OCI-M1 (cell line): Measurements from ENCODE around the gene ASGR2.
A peak's percentile ranks its signal among the peaks of the same experiment; 100 is the strongest.
"Not testable (repeated sequence)": the region's sequence is repeated elsewhere in the genome, so short reads cannot be mapped to it uniquely, and the experiment has no call there.

Source experiments
- DNase-seq: peaks from one replicate; lab custom pipeline; 2025; lab: John Stamatoyannopoulos, UW

The ASGR2 gene, protein sequence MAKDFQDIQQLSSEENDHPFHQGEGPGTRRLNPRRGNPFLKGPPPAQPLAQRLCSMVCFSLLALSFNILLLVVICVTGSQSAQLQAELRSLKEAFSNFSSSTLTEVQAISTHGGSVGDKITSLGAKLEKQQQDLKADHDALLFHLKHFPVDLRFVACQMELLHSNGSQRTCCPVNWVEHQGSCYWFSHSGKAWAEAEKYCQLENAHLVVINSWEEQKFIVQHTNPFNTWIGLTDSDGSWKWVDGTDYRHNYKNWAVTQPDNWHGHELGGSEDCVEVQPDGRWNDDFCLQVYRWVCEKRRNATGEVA

DNA sequence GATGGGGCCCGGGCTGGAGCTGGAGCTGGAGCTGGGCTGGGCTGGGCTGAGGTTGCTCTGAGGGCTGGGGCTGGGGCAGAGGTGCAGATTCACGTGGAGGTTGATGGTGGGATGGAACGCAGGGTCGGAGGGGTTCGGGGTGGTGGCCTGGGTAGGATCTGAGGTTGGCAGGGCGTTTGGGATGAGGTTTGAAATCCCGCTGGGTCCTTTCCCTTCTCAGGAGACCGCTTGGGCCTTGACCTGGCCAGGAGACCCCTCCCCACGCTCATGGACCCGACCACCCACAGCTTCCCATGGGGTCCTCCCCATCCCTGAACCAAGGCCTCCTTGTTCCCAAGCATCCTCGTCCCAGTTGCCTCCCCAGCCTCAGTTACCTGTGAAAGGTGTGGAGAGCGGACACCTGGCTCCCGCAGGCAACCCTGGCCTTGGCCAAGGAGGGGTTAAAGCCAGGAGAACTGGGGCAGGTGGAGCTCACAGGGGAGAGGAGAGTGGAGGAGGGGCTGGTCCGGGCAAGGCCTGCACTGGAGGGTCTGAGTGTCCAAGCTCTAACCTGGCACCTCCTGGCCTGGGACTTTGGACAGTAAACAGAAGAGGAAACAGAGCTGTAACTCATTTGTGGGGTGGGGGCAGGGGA lies at the start of gene ASGR2:
Gene ASGR2, minus strand, starts transcription at position 582 of the 634 bp plus-strand sequence. CDS start 582 bp downstream, outside the sequence.
- DNase-seq = no peak

DNA sequence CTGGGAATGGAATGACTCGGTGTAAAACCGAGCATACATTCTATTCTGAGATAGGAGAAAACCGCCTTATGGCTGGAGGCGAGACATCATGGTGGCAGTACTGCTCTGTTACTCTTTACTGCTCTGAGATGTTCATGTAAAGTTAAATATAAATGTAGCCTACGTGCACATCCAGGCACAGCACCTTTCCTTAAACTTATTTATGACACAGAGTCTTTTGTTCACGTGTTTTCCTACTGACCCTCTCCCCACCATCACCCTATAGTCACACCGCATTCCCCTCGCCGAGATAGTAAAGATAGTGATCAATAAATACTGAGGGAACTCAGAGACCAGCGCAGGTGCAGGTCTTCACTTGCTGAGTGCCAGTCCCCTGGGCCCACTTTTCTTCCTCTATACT lies 44.9 kb upstream of the ASGR2 start:
- not testable (repeated sequence) for DNase-seq

DNA sequence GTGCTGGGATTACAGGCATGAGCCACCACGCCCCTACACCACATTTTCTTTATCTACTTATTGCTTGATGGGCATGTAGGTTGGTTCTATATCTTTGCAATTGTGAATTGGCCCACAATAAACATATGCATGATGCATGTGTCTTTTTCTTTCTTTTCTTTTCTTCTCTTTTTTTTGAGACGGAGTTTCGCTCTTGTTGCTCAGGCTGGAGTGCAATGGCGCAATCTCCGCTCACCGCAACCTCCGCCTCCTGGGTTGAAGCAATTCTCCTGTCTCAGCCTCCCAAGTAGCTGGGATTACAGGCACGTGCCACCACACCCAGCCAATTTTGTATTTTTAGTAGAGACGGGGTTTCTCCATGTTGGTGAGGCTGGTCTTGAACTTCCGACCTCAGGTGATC lies 43.8 kb upstream of the ASGR2 start:
- not testable (repeated sequence) for DNase-seq

DNA sequence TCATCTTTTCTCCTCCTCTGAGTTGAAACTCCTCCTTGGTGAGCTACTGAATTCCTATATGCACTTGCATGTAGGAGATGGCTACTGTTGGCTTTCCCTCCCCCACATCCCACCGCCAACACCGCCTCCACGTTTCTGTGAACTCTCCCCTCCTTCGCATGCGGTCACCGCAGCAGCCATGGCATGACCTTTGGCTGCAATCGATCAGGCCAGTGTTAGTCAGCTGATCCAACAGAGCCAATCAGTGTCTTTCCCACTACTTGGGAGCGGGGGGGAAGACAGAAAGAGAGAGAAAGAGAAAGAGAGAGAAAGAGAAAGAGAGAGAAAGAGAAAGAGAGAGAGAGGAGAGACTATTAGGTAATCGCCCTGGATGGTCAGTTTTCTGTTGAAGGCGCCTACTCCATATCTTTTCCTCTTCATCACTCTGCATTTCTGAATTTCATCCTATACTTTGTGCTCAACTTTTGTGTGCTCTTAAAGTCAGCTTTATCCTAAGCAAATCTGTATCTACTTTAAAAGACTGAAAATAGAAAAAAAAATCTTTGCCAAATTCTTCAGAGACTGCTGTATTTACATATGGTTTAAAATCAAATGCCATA lies 41.8 kb upstream of the ASGR2 start:
- peak; percentile 90 for DNase-seq

DNA sequence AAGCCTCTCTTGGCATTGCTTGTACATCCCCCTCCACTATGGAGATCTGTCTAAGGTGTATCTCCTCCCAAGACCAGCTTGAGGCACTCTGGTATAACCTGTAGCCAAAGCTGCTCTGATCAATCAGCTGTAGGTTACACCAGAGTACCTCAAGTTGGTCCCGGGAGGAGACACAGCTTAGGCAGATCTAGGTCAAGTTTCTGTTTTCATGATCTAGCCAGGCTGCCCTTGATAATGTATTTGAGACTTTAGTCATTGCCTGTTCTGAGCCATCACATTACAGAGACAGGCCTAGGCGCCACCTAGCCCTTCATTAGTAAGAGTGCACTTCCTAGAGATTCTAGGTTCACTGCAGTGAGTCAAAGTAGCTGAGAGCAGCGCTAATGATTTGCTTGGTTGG lies 33.1 kb upstream of the ASGR2 start:
- peak; percentile 53 for DNase-seq

DNA sequence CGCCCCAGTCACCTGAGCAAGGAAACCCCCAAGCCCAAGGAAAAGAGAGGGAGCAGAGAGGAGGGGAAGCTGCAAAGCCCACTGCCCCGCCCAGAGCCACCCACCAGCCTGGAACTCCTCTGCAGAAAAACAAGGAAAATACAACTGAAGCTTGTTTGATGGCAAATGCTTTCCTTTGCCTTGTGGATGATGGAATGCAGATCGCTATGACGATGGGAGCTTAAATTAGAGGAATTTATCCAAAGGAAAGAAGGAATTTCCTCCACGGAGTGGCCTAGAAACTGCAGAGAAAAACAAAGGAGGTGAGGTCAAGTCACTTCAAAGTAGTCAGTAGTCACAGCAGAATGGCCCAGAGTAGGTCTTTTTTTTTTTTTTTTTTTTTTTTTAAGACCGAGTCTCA lies 31.5 kb upstream of the ASGR2 start:
- DNase-seq = no peak

DNA sequence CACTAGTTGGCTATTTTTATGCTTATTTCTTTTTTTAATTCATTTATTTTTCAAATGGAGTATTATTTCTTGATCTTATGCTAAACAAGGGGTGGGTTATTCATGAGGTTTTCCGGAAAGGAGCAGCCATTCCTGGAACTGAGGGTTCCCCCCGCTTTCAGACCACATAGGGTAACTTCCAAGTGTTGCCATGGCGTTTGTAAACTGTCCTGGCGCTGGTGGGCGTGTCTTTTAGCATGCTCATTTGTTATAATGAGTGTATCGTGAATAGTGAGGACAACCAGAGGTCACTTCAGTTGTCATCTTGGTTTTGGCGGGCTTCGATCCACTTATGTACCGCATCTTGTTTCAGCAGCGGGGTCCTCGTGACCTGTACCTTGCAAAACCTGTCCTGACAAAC lies 29.6 kb upstream of the ASGR2 start:
- peak; percentile 50 for DNase-seq

DNA sequence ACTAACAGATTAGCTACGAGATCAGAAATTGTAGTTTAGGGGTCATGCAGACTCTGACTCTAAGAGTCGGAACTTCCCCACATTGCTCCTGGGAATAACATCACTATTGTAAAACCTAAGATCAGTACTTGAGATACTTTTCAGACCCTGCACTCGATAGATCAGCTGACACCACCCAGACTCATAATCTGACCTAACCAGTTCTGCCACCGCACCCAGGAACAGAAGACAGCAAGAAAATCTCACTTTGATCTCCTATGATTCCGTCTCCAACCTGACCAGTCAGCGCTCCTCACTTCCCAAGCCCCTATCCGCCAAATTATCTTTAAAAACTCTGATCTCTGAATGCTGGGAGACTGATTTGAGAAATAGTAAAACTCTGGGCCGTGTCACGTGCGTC lies 27.2 kb upstream of the ASGR2 start:
- no peak for DNase-seq

DNA sequence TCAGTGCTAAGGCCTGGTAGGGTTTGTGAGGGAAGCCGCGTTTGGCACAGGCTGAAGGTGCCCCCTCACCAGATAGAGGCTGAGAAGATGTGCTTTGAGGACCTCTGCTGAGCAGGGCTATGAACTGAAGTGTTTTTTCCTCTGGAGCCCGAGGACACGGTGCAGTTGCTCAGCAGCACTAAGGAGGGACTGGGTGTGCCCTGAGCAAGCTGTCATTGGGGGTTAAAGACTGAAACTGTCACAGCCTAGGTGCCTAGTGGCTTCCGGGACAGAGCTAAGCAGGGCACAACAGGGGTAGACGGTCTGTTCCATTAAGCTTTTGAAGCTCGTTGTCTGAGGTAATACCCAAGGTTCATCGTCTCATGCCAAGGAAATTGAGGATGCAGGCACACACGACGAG lies 24.8 kb upstream of the ASGR2 start:
- no peak for DNase-seq

DNA sequence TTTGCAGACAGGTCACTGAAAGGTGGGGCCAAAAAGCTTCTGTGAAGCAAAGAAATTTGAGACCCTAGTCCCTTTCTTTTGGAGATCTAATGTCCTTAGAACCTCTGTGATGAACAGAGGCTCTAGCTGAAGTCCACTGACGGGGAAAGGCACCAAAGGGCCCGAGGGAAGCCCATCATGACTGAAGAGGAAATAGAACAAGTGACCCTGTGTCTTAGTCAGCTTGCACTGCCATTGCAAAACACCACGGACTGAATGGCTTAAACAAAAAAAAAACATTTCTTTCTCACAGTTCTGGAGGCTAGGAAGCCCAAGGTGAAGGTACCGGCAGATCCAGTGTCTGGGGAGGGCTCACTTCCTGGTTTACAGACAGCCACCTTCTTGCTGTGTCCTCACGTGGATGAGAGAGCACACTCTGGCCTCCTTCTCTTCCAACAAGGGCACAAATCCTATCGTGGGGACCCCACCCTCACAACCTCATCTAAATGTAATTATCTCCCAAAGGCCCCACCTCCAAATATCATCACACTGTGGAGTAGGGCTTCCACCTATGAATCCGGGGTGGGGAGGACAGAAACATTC lies 24.3 kb upstream of the ASGR2 start:
- DNase-seq = no peak

DNA sequence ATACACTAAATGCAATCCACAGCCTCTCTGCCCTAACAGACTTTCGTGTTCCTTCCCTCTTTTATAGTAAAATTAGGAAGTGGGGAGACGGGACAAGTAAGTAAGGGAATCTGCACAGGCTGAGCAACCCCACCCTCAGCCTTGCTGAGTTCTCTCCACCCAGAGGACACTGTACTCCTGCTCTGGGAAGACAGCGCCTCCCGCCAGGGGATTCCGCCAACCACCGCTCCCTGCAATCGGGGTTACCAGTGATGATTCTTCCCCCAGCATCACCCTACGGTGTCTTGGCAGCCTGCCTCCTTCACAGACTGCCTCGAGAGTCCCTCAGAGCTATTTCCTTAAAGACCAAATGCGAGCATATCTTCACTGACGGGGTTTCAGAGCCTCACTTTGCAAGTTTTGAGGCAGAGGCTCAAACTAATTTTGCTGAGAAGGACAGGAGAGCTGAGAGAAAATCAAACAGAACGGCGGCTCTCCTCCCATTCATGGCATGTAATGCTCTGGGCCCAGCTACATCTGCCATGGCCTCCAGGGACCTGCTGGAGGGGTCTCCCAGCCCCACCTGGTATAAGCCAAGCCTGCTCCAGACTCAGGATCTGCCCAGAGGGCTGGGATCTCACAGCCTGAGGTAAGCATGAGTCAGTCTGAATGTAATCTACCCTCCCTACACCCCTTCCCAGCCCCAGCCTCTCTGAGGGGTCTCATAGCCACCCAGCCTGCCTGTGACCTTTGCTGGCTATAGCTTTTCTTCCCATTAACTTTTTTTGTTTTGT lies 22.7 kb upstream of the ASGR2 start:
- no peak for DNase-seq

DNA sequence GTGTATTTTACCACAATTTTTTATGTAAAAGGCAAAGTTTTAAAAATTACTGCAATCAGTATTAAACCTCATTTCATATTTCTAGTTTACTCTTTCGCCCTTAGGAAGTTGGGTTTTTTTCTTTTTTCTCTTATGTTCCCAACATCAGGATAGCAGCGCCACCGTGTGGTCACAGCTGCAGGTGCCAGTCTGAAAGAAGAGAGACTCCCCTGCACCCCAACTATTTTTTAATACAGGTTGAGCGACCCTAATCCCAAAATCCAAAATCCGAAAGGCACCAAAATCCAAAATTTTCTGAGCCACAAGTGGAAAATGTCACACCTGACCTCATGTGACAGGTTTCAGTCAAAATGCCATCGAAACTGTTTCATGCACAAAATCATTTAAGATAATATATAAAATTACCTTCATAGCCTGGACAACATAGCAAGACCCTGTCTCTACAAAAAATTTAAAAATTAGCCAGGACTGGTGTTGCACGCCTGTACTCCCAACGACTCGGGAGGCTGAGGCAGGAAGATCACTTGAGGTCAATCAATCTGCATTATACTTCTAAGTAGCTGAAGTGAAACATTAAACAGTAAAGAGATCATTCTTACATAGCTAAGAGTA lies 21.8 kb upstream of the ASGR2 start:
- DNase-seq = peak; percentile 87

DNA sequence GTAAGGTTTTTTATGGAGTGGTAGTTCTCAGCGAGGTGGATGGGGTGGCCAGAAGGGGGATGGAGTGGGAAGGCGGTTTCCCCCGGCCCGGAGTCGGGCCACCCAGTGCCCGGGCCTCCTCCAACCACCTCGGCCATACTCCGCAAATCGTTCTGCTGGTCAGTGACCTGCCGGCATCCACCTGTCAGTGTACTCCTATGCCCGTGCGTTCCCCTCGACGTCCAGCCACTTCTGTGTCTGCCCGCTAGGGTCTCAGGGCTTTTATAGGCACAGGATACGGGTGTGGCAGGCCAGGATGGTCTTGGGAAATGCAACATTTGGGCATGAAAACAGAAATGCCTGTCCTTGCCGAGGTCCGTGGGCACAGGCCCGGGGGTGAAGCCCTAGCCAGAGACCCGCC lies 19.3 kb upstream of the ASGR2 start:
- no peak for DNase-seq

DNA sequence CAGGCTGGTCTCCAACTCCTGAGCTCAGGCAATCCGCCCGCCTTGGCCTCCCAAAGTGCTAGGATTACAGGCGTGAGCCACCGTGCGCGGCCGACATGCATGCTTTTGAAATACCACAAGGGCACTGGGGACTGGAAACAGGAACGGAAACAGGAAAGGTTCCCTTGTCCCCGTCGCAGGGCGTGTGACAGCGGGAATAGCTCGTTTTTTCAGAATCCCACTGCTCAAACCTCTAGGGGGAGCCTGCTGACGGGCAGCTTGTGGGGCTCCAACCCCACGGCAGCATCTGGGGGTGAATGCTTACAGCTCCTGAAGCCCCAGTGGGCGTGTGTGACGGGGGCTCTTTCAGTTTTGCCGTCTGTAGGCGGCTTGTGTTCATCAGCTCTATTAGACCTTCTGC lies 18.8 kb upstream of the ASGR2 start:
- DNase-seq = peak; percentile 68

DNA sequence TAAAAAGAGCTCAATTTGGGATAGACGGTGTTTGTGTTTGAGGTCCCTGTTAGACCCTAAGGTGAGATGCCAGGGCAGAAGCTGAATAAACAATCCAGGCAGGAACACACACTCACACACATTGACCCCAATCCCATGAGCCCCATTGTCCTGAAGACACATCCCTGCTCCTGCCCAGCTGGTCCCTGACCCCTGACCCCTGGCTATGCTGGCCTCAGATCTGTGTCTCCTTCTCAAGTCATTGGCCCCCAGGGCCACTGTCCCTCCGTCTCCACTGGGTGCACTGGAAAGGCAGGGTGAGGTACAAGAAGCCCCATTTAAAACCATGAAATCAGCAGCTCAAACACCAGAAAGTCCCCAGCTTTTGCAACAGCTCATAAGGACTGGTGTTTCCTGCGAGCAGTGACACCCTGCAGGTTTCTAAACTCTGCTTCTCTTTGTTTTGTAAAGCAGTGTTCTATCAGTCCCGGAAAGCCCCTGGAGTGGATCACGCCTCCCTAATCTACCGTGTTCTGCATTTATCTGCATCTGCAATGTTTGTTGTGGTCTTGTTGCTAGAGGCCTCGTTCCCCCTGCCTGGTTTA lies 18.0 kb upstream of the ASGR2 start:
- peak; percentile 29 for DNase-seq

DNA sequence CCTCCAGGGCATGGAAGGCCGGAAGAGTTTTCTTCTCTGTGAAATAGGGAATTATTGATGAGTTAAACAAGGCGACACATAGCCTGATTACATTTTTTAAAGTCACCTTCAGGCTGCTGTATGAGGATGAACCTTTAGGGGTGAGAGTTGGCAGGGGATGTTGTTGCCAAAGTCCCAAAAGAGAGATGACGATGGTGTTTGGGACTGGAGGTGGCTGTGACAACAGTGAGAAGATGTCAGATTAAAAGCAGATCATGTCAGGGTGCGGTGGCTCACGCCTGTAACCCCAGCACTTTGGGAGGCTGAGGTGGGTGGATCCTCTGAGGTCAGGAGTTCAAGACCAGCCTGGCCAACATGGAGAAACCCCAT lies 16.8 kb upstream of the ASGR2 start:
- no peak for DNase-seq

DNA sequence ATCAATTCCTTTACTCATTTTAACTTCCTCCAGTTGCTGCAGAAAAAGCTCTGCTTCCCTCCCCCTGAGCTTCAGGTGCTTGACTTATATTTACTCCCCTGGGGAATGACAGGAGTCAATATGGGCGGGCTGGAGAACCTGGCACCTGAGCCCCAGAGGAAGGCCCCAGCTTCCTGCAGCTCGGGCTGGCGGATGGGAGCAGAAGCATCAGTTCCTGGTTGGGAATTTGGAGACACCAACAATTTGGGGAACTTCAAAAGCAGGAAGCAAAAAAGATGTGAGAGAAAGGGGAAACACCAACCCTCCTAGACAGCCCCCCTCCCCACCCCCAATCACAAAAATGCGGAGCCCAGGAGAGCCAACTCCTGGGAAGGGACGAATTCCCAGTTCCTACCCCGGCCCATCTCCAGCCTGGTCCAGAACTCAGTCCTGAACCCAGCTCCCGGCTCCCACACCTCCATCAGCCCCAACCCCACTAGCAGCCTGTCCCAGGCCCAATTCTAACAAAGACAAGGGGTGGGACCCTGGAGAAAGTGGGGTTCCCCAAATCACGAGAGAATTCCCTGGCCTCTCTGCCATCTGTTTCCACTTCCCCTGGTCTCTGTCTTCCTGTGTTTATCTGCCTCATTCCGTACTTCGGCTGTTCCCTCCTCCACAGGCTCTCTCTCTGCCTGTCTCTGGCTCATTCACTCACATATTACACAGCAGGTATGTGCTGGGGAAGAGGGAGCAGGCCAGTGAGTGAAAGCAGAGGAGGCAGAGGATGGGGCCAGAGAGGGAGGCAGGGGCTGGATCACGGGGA lies 16.2 kb upstream of the ASGR2 start:
- DNase-seq = no peak

DNA sequence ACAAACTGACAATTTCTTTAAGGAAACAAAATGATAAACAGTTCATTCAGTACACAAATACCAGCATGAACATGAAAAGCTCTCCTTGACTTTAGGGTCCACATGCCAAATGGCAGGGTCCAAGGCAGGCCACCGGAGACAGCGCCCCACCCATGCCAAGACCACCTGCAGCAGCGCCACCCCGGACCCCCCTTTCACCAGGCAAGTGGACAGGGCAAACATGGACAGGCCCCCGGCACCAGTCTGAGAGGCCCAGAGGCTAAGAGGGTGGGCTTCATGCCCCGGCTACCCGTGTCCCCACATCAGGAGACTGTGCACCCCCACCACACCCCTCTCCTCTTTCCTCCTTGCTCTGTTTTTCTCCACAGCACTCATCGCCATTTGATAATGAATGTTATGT lies 14.7 kb upstream of the ASGR2 start:
- DNase-seq = no peak

DNA sequence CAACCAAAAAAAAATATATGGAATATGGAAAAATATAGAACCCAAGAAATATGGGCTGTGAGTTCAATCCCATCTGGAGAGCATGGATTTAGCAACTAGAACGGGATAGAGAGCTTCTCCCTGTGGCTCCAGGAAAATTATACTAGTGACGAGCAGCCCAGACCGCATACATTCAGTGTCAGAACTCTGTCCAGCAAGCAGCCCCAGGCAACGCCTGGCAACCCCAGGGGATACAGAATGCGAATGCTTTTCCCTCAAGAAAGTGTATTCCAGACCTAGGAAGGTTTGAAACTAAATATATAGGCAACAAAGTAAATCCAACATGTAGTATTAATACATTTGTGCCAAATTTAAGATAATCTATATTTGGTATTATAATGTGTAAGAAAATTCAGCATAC lies 13.5 kb upstream of the ASGR2 start:
- no peak for DNase-seq

DNA sequence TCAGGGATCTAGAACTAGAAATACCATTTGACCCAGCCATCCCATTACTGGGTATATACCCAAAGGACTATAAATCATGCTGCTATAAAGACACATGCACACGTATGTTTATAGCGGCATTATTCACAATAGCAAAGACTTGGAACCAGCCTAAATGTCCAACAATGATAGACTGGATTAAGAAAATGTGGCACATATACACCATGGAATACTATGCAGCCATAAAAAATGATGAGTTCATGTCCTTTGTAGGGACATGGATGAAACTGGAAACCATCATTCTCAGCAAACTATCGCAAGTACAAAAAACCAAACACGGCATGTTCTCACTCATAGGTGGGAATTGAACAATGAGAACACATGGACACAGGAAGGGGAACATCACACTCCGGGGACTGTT lies 12.9 kb upstream of the ASGR2 start:
- DNase-seq = not testable (repeated sequence)

DNA sequence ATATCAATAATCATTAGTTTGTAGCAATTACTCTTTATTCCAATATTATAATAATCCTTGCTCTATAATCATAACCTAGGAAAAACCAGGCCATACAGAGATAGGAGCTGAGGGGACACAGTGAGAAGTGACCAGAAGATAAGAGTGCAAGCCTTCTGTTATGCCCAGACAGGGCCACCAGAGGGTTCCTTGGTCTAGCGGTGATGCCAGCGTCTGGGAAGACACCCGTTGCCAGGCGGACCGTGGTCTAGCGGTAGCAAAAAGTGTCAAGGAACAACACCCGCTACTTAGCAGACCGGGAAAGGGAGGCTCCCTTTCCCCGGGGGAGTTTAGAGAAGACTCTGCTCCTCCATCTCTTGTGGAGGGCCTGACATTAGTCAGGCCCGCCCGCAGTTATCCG lies 11.8 kb upstream of the ASGR2 start:
- DNase-seq = not testable (repeated sequence)
